HepG2 (cell line): ENCODE data around the gene DAPK3. TPM values are rescaled to one million over a fixed set of nuclear protein-coding genes. Genes with fewer than 3 reads are reported as not detected.
A peak's percentile ranks its signal among the peaks of the same experiment; 100 is the strongest.

ENCODE experiments used
- ELF3 ChIP-seq: IDR thresholded peaks from 2 replicates; pipeline ENCODE4 v1.6.1; 2016; ENCODE audit warnings: missing genetic modification reagents, missing compliant biosample characterization
- ESRRA ChIP-seq: sonication (generic); formaldehyde crosslinking; IDR thresholded peaks from 2 replicates; pipeline ENCODE4 v1.5.1; 2020; ENCODE audit warnings: mild to moderate bottlenecking, low read depth, missing genetic modification reagents
- GABPB1 ChIP-seq: IDR thresholded peaks from 2 replicates; pipeline ENCODE4 v1.6.1; 2016; ENCODE audit warnings: mild to moderate bottlenecking, missing genetic modification reagents, moderate library complexity, missing compliant biosample characterization
- KAT8 ChIP-seq: IDR thresholded peaks from 2 replicates; pipeline ENCODE4 v1.6.1; 2016; ENCODE audit warnings: missing genetic modification reagents, missing compliant biosample characterization
- RAD51 ChIP-seq: fragments of 450-650 bp; IDR thresholded peaks from 2 replicates; pipeline ENCODE4 v1.6.1; 2016; ENCODE audit warnings: borderline replicate concordance
- SOX6 ChIP-seq, 2 experiments: fragments of 450-650 bp in 1 of 2; sonication (generic) in 1 of 2; formaldehyde crosslinking in 1 of 2; IDR thresholded peaks; 2 replicates each; pipeline versions ENCODE4 v1.4.0 to v1.6.1; 2017 to 2020; ENCODE audit warnings: antibody characterized with exemption in 1 of 2, mild to moderate bottlenecking in 1 of 2, missing genetic modification reagents in 1 of 2
- SRSF9 ChIP-seq: fragments of 200-400 bp; formaldehyde crosslinking; IDR thresholded peaks from 2 replicates; pipeline ENCODE4 v1.6.1; 2018; ENCODE audit warnings: borderline replicate concordance, mild to moderate bottlenecking, low read depth, low read length; ENCODE audit not compliant: insufficient read depth, poor library complexity, severe bottlenecking
- TARDBP ChIP-seq: sonication (generic); formaldehyde crosslinking; IDR thresholded peaks from 2 replicates; pipeline ENCODE4 v1.8.0; 2022; ENCODE audit warnings: mild to moderate bottlenecking, missing genetic modification reagents
- U2AF1 ChIP-seq: fragments of 200-400 bp; formaldehyde crosslinking; optimal IDR thresholded peaks from 2 replicates; pipeline ENCODE3; 2017; ENCODE audit warnings: mild to moderate bottlenecking, low read depth, low read length
- ZBTB38 ChIP-seq: sonication (generic); formaldehyde crosslinking; IDR thresholded peaks from 2 replicates; pipeline ENCODE4 v1.5.1; 2020; ENCODE audit warnings: mild to moderate bottlenecking, missing genetic modification reagents
- ZNF138 ChIP-seq: sonication (generic); formaldehyde crosslinking; IDR thresholded peaks from 2 replicates; pipeline ENCODE4 v1.5.0; 2020; ENCODE audit warnings: mild to moderate bottlenecking, low read depth, missing genetic modification reagents
- ZNF709 ChIP-seq: sonication (generic); formaldehyde crosslinking; IDR thresholded peaks from 2 replicates; pipeline ENCODE4 v1.5.0; 2020; ENCODE audit warnings: mild to moderate bottlenecking, missing genetic modification reagents
- ZNF768 ChIP-seq: sonication (generic); formaldehyde crosslinking; IDR thresholded peaks from 2 replicates; pipeline ENCODE4 v1.4.0; 2020; ENCODE audit warnings: missing genetic modification reagents
- ZNF777 ChIP-seq: sonication (generic); formaldehyde crosslinking; IDR thresholded peaks from 2 replicates; pipeline ENCODE4 v1.4.0; 2020; ENCODE audit warnings: missing genetic modification reagents
- ZNF780A ChIP-seq: sonication (generic); formaldehyde crosslinking; IDR thresholded peaks from 2 replicates; pipeline ENCODE4 v1.8.0; 2022; ENCODE audit warnings: mild to moderate bottlenecking, missing genetic modification reagents, moderate library complexity
- polyA plus RNA-seq, 8 experiments: library from polyadenylated mRNA; depleted of rRNA in 3 of 8; stranded (reverse) in 7 of 8; unstranded in 1 of 8; fragments of >200 nt; fragmentation: Illumina TruSeq in 4 of 8; extraction: Trizol in 4 of 8; gene quantifications; 2 replicates each; pipeline versions ENCODE4 v1.2.1 to v1.2.3, GENCODE V29; 2011 to 2016; ENCODE audit warnings: low read depth in 4 of 8, missing spikeins in 1 of 8, mixed read lengths in 1 of 8; ENCODE audit not compliant: insufficient read depth in 1 of 8
- total RNA-seq, 5 experiments: library from RNA; depleted of rRNA; stranded (reverse); fragments of >200 nt; fragmentation: Illumina TruSeq; extraction: Trizol; gene quantifications; 2 replicates each; pipeline ENCODE4 v1.2.3, GENCODE V29; 2016; ENCODE audit warnings: low read depth in 1 of 5
- TF ChIP-seq, protein P1 (sequence below): sonication (generic); formaldehyde crosslinking; IDR thresholded peaks from 2 replicates; pipeline ENCODE4 v1.4.0; 2020; ENCODE audit warnings: missing genetic modification reagents
- TF ChIP-seq, protein P2 (sequence below): sonication (generic); formaldehyde crosslinking; IDR thresholded peaks from 2 replicates; pipeline ENCODE4 v1.5.0; 2020; ENCODE audit warnings: mild to moderate bottlenecking, missing genetic modification reagents

The DAPK3 gene
- total and polyA plus RNA-seq, 2 of the 13 experiments (the other 11 are each of a cell fraction or from before 2014, with no cell fraction given), result 30.5 to 37.3 TPM

DNA sequence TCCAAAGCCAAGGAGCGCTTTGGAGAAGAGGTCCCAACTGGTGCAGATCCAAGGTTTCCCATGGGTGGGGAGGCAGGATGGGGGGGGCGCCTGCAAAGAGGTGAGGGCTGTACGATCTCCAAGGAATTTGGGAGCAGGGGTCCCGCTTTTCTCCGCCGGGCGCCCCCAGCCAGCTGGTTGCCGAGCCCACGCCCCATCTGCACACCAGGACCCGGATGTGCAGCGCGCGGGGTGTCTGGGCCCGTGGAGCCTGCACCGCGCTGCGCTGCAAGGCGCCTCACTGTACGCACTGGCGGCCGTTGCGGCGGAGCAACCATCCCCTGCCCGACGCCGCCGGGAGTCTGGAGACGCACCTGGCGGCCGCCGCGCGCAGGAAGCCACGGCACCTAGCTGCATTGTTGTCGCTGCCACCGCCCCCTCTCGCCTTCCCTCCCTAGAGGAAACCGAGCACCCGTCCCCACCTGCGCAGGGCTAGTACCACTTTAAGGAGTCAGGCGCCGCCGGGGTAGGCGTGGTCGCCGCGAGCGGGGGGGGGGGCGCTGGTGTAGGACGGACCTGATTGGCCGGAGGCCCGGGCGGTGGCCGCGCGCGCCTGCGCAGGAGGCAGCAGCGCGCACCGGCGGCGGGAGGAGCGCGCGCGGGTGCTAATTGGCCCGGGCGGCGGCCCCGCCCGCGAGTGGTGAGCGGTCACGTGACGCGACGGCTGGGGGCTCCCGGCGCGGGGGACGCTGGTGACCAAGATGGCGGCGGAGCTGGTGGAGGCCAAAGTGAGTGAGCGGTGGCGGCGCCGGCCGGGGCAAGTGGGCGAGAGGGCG, 36.3 kb upstream of the DAPK3 start, which contains the start of gene PIAS4 (continued):
- TF ChIP-seq, protein P1, sequence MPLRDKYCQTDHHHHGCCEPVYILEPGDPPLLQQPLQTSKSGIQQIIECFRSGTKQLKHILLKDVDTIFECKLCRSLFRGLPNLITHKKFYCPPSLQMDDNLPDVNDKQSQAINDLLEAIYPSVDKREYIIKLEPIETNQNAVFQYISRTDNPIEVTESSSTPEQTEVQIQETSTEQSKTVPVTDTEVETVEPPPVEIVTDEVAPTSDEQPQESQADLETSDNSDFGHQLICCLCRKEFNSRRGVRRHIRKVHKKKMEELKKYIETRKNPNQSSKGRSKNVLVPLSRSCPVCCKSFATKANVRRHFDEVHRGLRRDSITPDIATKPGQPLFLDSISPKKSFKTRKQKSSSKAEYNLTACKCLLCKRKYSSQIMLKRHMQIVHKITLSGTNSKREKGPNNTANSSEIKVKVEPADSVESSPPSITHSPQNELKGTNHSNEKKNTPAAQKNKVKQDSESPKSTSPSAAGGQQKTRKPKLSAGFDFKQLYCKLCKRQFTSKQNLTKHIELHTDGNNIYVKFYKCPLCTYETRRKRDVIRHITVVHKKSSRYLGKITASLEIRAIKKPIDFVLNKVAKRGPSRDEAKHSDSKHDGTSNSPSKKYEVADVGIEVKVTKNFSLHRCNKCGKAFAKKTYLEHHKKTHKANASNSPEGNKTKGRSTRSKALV (CRISPR knock-in tag), result peak; percentile 88
- no peak for TF ChIP-seq SOX6 (IDR thresholded peaks at IDR 0.05)
- TF ChIP-seq SOX6 (CRISPR knock-in tag; IDR thresholded peaks at IDR 0.05), result peak; percentile 70
- TF ChIP-seq U2AF1, result no peak
- TF ChIP-seq TARDBP (CRISPR knock-in tag), result peak; percentile 75; the same call in 1 of the 2 replicates
- TF ChIP-seq ELF3 (CRISPR knock-in tag), result peak; percentile 34; the same call in 1 of the 2 replicates
- TF ChIP-seq ESRRA (CRISPR knock-in tag), result 0 out of 2 replicates have a peak, but pooled peaks have one; percentile 51
- peak; percentile 53 for TF ChIP-seq ZNF768 (CRISPR knock-in tag)
- TF ChIP-seq, protein P2, sequence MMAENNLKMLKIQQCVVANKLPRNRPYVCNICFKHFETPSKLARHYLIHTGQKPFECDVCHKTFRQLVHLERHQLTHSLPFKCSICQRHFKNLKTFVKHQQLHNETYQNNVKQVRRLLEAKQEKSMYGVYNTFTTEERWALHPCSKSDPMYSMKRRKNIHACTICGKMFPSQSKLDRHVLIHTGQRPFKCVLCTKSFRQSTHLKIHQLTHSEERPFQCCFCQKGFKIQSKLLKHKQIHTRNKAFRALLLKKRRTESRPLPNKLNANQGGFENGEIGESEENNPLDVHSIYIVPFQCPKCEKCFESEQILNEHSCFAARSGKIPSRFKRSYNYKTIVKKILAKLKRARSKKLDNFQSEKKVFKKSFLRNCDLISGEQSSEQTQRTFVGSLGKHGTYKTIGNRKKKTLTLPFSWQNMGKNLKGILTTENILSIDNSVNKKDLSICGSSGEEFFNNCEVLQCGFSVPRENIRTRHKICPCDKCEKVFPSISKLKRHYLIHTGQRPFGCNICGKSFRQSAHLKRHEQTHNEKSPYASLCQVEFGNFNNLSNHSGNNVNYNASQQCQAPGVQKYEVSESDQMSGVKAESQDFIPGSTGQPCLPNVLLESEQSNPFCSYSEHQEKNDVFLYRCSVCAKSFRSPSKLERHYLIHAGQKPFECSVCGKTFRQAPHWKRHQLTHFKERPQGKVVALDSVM (CRISPR knock-in tag), result peak; percentile 26; the same call in 1 of the 2 replicates
- peak; percentile 77 for TF ChIP-seq RAD51
- peak; percentile 84 for TF ChIP-seq KAT8 (CRISPR knock-in tag)
- peak; percentile 82 for TF ChIP-seq GABPB1 (CRISPR knock-in tag)
- TF ChIP-seq ZNF777 (CRISPR knock-in tag), result peak; percentile 72
- no peak for TF ChIP-seq ZNF780A
- TF ChIP-seq ZNF138, result 0 out of 2 replicates have a peak, but pooled peaks have one; percentile 25
- TF ChIP-seq ZBTB38, result peak; percentile 88
- peak; percentile 46; the same call in 1 of the 2 replicates for TF ChIP-seq ZNF709
- TF ChIP-seq SRSF9, result no peak
